ENCODE data around the gene API5.

Gene API5

DNA sequence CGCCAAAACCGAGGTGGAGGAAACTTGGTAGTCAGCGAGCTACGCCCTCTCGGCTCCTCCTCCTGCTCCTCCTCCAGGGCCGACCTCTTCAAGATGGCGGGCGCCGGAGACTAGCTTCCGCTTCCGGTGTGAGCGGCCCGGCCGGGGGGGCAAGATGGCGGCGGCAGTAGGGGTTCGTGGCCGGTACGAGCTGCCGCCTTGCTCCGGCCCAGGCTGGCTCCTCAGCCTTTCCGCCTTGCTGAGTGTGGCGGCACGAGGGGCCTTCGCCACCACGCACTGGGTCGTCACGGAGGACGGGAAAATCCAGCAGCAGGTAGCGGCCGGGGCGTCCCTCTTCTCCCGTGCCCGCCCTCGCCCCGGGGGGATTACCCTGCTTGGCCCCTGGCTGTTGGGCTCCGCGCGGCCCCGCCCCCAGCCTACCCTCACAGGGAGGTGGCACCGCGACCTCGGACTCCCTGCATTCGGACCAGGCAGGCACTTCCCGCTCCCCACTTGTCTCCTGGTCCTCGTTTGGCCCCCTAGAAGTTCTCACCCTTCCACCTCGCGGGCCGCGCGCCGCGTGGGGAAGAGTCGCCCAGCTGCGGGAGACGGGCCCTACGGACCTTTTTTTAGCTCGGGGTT is 47.1 kb downstream of the API5 start, which contains the start of gene TTC17:
Gene TTC17 (plus strand): TSS at position 120 of the 621 bp plus-strand sequence. CDS start 35 bp downstream, at position 155.
- in situ Hi-C loops (cut with HindIII; ENCODE audit: low sequenced_read_pairs), result no loop called here

DNA sequence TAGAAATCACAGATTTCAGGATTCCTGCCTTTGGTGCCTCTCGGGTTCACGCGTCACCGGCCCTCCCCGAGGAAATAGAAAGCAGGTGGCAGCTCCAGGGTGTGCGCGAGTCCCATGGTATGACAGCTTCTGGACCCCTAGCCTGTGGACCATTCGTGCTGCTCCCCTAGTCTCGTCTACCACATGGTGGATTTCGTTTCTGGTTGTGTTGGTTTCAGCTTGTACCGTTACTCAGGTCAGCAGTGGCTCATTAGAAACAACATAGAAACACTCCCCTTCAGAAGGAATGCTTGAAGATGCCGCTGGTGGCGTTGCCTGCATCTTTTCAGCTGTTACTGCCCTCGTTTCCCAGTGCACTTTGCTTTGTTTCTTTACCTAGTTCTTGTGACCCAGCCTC is 47.6 kb downstream of the API5 start:
- in situ Hi-C loops (cut with HindIII; ENCODE audit: low sequenced_read_pairs), result no loop called here

DNA sequence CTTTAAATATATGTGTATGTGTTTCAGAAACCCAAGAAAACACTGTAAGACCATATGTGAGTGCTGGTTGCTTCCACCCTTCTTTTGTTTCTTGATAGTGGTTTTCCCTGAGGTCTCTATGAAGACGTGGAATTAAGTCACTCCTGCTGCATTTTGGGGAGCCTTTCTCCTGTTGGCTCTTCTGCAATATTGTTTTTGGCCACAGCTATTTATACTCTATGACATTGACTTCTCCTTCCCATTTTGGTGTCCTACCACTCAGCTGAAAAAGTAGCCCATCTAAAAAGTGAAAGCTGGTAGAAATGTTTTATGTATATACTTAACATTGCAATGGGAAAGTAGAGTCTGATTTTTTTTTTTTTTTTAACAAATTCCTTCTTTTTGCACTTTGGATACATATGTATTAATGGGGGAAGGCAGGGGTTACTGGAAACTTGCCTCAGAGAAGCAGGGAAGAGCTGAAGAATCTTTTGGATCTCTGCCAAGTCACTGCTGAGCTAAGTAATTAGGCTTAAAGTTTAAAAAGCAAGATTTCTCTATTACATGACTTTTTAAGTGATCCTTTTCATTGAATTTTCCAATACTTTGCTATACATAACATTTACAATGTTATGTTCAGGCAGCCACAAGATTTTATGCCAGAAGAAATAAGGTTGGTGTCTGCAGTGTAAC is 48.7 kb downstream of the API5 start:
- in situ Hi-C loops (cut with HindIII; ENCODE audit: low sequenced_read_pairs), result no loop called here

DNA sequence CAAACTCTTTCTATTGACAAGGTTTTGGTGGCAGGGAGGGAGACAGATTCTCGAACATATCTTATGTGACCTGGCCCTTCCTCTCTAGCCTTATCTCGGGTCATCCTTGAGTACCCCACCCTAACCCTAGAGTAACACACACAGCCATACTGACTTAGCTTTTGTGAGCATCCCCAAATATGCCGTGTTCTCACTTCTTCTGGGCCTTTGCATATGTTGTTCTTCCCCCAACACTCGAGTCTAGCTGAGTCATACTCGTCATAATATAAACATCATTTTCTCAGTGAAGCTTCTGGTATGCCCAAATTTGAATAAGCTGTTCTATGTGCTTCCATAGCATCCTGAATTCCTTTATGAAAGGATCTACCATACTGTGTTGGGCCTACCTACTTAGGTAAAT is 54.9 kb downstream of the API5 start:
- in situ Hi-C loops (cut with HindIII; ENCODE audit: low sequenced_read_pairs), result no loop called here

DNA sequence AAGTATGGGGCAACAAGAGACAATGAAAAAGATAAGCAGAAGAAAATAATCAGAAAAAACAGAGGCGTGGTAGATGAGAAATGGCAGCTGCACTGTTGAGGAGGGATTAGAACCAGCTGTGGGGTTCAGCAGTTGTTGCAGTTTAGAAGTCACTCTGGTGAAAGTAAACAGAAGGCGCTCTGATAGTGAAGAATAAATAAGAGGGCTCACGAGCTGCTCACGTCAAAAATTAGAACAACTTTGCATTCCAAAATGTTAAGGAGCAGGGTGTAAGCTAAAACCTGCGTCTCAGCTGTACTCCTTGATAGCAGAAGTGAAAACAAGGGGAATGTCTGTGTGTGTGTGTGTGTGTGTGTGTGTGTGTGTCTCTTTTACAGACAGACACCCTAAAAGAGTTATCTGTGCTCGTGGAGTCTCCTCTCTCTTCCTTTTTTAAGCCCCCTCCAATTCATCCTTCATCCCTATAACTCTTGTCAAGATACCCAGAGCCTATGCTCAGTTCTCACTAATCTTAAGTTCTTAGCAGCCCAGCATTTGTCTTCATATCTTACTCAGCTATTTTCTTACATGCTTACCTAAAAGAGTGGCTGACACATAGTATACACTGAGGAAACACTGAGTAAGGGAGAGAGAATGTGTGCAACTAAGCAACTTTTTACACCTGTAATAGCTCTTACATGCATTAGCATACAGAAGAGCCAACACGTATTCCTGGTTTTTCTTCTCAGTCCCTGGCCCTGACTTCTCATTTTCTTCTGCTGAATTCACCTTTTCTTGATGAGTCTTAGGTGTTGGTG is 55.8 kb downstream of the API5 start:
- in situ Hi-C loops (cut with HindIII; ENCODE audit: low sequenced_read_pairs), result no loop called here

DNA sequence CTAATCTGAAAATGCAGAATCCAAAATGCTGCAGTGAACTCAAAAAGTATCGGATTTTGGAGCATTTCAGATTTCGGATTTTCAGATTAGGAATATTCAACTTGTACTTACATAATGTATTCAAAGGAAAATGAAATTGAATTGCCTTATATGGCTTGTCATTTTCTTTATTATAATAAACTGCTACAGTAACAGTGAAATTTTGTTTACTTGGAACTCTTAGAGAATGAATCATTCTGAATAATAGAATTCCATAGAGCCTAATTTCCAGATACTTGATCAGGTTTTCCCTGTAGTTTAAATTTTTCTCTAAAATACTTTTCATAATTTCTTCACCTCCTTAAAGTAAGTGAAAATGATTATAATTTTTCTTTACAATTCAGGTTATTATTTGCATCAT is 64.3 kb downstream of the API5 start:
- in situ Hi-C loops (cut with HindIII; ENCODE audit: low sequenced_read_pairs), result no loop called here

DNA sequence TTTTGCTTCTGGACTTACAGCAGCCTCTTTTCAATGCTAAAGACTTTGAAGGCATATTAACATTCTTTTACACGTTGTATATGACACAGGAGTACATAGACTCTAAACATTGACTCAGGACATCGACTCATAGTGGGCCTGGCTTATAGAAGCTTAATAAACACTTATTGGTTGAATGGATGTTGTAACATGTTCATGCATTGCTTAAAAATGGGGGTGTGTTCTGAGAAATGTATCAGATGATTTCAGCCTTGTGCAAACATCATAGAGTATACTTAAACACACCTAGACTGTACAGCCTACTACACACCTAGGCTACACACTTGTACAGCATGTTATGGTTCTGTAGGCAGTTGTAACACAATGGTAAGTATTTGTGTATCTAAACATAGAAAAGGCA is 64.8 kb downstream of the API5 start:
- in situ Hi-C loops (cut with HindIII; ENCODE audit: low sequenced_read_pairs), result no loop called here

DNA sequence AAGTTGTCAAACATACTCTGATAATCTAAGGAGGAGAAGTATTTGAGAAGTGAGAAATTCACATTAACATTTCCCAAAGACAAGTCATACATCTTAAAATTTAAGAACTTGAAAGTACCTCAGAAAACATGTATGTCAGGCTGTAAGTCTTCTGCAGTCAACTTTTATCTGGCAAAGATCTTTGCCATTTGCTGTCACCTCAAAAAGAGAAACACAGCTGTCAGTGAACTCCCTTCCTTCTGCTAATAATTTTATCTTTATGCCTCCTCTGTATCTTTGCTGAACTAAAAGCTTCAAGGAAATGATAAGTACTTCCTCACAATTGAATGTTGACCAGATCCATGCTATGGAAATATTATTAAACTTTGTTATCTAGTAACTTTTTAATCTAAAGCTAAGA is 65.6 kb downstream of the API5 start:
- in situ Hi-C loops (cut with HindIII; ENCODE audit: low sequenced_read_pairs), result no loop called here

DNA sequence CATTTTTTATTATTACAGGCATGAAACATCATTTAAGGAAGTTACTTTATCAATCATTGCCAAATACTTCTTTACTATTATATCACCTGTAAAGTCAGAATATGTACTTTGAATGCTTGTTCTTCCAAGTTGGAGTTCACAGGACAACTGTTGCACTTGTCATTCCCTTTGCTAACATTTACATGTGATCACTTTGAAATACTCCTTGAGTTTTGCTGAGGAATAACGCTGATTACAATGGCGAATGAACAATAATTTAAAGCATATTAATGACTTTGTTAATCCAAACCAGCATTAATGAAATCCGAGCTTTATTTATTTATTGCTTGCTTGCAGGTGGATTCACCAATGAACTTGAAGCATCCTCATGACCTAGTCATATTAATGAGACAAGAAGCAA is 67.1 kb downstream of the API5 start:
- in situ Hi-C loops (cut with HindIII; ENCODE audit: low sequenced_read_pairs), result no loop called here

DNA sequence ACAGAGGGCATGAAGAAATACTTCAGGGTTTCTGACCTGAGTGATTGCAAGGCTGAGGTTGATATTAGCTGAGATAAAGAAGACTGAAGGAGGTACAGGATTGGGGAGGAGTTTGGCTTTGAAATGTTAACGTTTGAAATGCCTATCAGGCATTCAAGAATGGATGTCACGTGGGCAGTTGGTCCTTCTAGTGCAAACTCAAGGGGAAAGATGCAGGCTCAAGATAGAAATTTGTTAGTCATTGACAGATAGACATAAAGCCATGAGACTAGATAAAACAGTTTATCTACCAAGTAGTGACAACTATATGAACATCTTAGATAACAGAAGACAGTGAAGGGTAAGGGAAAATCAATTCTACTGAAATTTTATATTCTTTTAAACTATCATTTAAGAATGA is 70.0 kb downstream of the API5 start:
- in situ Hi-C loops (cut with HindIII; ENCODE audit: low sequenced_read_pairs), result no loop called here

DNA sequence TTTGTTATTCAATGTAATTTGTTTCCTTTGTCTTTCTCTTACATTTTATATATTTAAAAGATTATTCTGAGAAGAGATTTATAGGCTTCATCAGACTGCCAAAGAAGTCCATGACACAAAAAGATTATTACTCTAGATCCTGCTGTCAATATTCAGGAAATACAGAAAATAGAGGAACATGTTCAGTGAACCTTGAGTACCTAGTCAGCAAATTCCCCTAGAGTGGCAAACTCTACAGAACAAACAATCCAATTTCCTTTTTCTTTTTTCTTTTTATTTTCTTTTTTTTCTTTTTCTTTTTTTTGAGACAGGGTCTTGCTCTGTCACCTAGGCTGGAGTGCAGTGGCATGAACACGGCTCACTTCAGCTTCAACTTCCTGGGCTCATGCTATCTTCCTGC is 70.8 kb downstream of the API5 start:
- in situ Hi-C loops (cut with HindIII; ENCODE audit: low sequenced_read_pairs), result no loop called here

DNA sequence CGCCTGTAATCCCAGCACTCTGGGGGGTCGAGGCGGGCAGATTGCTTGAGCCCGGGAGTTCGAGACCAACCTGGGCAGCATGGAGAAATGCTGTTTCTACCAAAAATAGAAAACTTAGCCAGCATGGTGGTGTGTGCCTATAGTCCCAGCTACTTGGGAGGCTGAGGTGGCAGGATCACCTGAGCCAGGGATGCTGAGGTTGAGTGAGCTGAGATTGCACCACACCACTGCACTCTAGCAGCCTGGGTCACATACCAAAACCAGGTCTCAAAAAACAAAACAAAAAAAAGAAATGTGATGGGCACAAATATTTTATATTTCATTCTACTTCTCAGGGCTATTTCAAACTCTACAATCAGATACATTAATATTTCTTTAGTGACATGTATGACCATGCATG is 72.6 kb downstream of the API5 start:
- in situ Hi-C loops (cut with HindIII; ENCODE audit: low sequenced_read_pairs), result no loop called here

DNA sequence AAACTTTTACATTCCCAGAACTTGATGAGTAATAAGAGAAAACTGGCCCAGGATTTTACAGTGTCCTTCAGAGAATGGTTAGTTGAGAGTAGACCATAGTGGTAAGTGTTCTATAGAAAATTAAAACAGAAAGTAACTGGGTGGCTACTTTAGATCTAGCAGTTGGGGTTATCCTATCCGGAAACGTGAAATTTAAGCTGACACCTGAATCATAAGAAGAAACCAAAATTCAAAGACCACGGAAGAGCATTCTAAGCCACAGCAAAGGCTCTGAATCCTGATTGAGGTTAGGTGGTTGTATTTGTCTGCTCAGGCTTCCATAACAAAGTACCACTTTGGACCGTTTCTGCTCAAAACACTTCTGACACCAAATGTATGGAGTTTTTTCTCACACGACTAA is 80.9 kb downstream of the API5 start:
- in situ Hi-C loops (cut with HindIII; ENCODE audit: low sequenced_read_pairs), result no loop called here

DNA sequence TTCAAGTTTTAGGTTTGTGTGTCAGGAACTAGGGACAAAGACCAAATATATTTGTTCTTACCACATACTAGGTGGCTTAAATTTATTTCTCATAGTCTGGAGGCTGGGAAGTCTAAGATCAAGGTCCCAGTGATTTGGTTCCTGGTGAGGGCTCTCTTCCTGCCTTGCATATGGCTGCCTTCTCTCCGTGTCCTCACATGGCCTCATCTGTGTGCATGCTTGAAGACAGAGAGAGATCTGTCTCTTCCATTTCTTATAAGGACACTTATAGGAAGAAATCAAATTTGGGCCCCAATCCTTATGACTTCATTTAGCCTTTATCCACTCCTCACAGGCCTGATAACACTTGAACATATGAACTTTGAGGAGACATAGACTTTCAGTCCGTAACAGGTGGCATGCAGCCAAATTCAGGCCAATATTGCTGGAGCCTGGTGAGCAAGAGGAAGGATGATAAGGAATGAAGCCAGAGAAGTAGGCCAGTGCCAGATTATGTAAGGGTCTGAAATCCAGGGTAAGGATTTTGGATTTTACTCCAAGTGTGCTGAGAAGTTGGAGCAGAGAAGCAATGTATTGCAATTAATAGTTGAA is 82.1 kb downstream of the API5 start:
- in situ Hi-C loops (cut with HindIII; ENCODE audit: low sequenced_read_pairs), result no loop called here

All from DLD1 (cell line).